Natural killer cell (primary cell): ENCODE results near the gene CALCOCO2. TPM values are rescaled to one million over a fixed set of nuclear protein-coding genes. Genes with fewer than 3 reads are reported as not detected.
A peak's percentile ranks its signal among the peaks of the same experiment; 100 is the strongest.
"Not testable (repeated sequence)": the region's sequence is repeated elsewhere in the genome, so short reads cannot be mapped to it uniquely, and the experiment has no call there.

Source experiments
- ATAC-seq, 3 donors: fragments of 150-1000 bp in 2 of 3; fragments of 200-7000 bp in 1 of 3; cut with Tn5 transposase; 1 replicate in 1 of 3; 2 replicates in 2 of 3; pipeline ENCODE4 v1.10.0; 2021; ENCODE audit warnings: mild to moderate bottlenecking in 2 of 3, moderate library complexity in 2 of 3
- DNase-seq, 2 donors: peaks; one replicate each; pipeline versions ENCODE4 v3.0.0 to v3.0.0-alpha.2; 2013 to 2021; ENCODE audit warnings: mixed read lengths in 1 of 2
- H3K27ac ChIP-seq: one replicate; pipeline ENCODE4 v1.5.1; 2013; ENCODE audit warnings: mild to moderate bottlenecking, low read length
- H3K27me3 ChIP-seq: one replicate; pipeline ENCODE4 v1.6.1; 2013; ENCODE audit warnings: low read length; ENCODE audit not compliant: control insufficient read depth, insufficient read depth
- H3K36me3 ChIP-seq: one replicate; pipeline ENCODE4 v1.6.1; 2013; ENCODE audit warnings: low read length; ENCODE audit not compliant: control insufficient read depth, insufficient read depth
- H3K4me1 ChIP-seq: one replicate; pipeline ENCODE4 v1.6.1; 2013; ENCODE audit warnings: low read length; ENCODE audit not compliant: control insufficient read depth, insufficient read depth
- H3K4me3 ChIP-seq: one replicate; pipeline ENCODE4 v1.5.1; 2013; ENCODE audit warnings: low read length
- H3K9me3 ChIP-seq: one replicate; pipeline ENCODE4 v1.6.1; 2013; ENCODE audit warnings: low read length; ENCODE audit not compliant: control insufficient read depth, insufficient read depth
- H3K27ac Mint-ChIP-seq, 2 donors: one replicate each; pipeline ENCODE4 v1.8.0; 2022; ENCODE audit warnings: mild to moderate bottlenecking in 2 of 2, mixed read lengths in 2 of 2, moderate library complexity in 1 of 2
- H3K27me3 Mint-ChIP-seq, 2 donors: one replicate each; pipeline ENCODE4 v1.8.0; 2022; ENCODE audit warnings: low read depth in 2 of 2, mixed read lengths in 2 of 2
- H3K36me3 Mint-ChIP-seq: one replicate; pipeline ENCODE4 v1.8.0; 2022; ENCODE audit warnings: mixed read lengths
- H3K4me1 Mint-ChIP-seq, 2 donors: one replicate each; pipeline ENCODE4 v1.8.0; 2022; ENCODE audit warnings: mixed read lengths in 2 of 2
- H3K4me3 Mint-ChIP-seq: one replicate; pipeline ENCODE4 v1.8.0; 2022; ENCODE audit warnings: mild to moderate bottlenecking, moderate library complexity, mixed read lengths
- H3K9me3 Mint-ChIP-seq, 2 donors: one replicate each; pipeline ENCODE4 v1.8.0; 2022; ENCODE audit warnings: mixed read lengths in 2 of 2
- CTCF ChIP-seq: fragments of 200-600 bp; IDR thresholded peaks from one replicate; pipeline ENCODE4 v1.8.0; 2022; ENCODE audit warnings: antibody characterized with exemption
- WGBS: methylation state at CpG from one replicate; pipeline ENCODE4 v1.1.7; 2013; ENCODE audit warnings: missing lambda C conversion rate; ENCODE audit not compliant: insufficient coverage; 5-methylcytosine and 5-hydroxymethylcytosine counted together
- intact Hi-C: fragments of 100-400 bp; cut with micrococcal nuclease; formaldehyde crosslinking; loops from one replicate; pipeline ENCODE4 v1.14.2; 2022
- total RNA-seq, 4 donors: library from RNA; stranded (reverse); fragments of 120-200 nt in 1 of 4; gene quantifications; one replicate each; pipeline versions ENCODE4 v1.2.3 to v1.2.4, GENCODE V29; 2013 to 2022

CALCOCO2 gene
- total RNA-seq, 3 donors from 2014 or later (not counting 1 experiment from before 2014, with no cell fraction given), result 175 to 188 (median 179) TPM

DNA sequence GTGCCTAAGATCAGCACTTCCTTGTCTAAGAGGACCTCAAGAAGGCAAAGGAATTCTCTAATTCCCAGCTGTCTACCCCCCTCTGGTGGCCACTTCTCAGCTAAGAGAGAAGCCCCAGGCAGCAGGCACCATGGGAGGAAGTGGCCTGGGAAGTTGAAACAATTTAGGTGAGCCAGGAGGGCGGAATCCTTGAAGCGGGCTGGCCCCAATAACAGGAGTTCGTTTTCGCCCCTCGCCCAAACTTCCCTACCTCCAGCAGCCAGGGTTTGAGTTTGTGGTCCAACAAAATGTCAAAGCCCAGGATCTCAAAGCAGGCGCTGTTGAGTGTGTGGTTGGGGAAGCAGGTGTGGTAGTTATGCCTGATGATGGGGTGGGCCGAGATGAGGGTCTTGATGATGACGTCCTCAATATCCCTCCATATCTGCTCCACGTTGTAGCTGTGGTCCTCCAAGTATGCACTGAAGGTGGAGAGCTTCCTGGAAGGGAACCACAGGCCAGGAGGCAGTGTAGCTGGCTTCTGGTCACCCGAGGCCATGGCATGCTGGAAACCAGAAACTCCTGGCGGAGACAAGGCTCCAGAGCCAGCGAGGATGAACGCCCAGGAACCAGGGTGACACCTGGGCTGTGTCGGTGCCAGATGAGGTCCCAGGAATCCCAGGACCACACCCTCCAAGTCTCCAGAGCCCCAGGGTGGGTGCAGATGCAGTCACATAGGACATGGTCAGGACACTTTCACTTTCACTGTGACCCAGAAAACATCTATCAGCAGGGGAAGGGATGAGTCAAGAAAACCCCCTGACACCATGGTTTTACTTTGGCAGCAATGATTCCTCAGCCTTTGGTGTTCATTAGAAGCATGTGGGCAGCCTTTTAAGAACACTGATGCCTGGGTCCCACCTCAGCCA, 39.5 kb upstream of the CALCOCO2 start:
- H3K4me1 Mint-ChIP-seq, result peaks cover 5 to 6% of the 10 kb centered on the region in 2 donors
- no peaks in the 10 kb centered on the region for H3K36me3 Mint-ChIP-seq
- ATAC-seq, result peak; percentile 34 to 69 (median 61)
- no peaks in the 10 kb centered on the region for H3K27me3 ChIP-seq
- no peaks in the 10 kb centered on the region for H3K9me3 Mint-ChIP-seq
- WGBS, result 59% methylated on average over 9 of the region's 14 CpGs
- H3K36me3 ChIP-seq, result no peaks in the 10 kb centered on the region
- H3K27ac ChIP-seq, result no peak overlapping the region
- H3K27ac Mint-ChIP-seq, result no peak overlapping the region
- peaks cover 34 to 49% of the 10 kb centered on the region in 2 donors for H3K27me3 Mint-ChIP-seq
- no peaks in the 10 kb centered on the region for H3K9me3 ChIP-seq
- no peak overlapping the region for H3K4me3 ChIP-seq
- peak; percentile 23 for TF ChIP-seq CTCF
- H3K4me3 Mint-ChIP-seq, result no peak overlapping the region
- DNase-seq, result peak in 1 of 2 donors; percentile 53
- peaks cover 7% of the 10 kb centered on the region for H3K4me1 ChIP-seq
- intact Hi-C loops, result loop anchor here (5.0 kb wide), 1 partner anchor 114 kb away; no protein-coding TSS in a partner anchor

GRCh38 chr17:48792033-48792798, 38.6 kb upstream of the CALCOCO2 start:
- ATAC-seq (no peak), DNase-seq (no peak)
- Histone ChIP-seq H3K9me3 (no peaks in the 10 kb centered on the region), H3K4me1 (peaks cover 7% of the 10 kb centered on the region), H3K36me3 (no peaks in the 10 kb centered on the region), H3K4me3 (no peak overlapping the region), H3K27ac (no peak overlapping the region), H3K27me3 (no peaks in the 10 kb centered on the region)
- no peaks in the 10 kb centered on the region for H3K36me3 Mint-ChIP-seq
- peaks cover 33 to 47% of the 10 kb centered on the region in 2 donors for H3K27me3 Mint-ChIP-seq
- peaks cover 5 to 6% of the 10 kb centered on the region in 2 donors for H3K4me1 Mint-ChIP-seq
- no peak for TF ChIP-seq CTCF
- no peak overlapping the region for H3K27ac Mint-ChIP-seq
- H3K4me3 Mint-ChIP-seq, result no peak overlapping the region
- no peaks in the 10 kb centered on the region for H3K9me3 Mint-ChIP-seq
- WGBS, result 59% methylated on average over 3 of the region's 3 CpGs
- intact Hi-C loops, result loop anchor here (5.0 kb wide), 1 partner anchor 115 kb away; no protein-coding TSS in a partner anchor

DNA sequence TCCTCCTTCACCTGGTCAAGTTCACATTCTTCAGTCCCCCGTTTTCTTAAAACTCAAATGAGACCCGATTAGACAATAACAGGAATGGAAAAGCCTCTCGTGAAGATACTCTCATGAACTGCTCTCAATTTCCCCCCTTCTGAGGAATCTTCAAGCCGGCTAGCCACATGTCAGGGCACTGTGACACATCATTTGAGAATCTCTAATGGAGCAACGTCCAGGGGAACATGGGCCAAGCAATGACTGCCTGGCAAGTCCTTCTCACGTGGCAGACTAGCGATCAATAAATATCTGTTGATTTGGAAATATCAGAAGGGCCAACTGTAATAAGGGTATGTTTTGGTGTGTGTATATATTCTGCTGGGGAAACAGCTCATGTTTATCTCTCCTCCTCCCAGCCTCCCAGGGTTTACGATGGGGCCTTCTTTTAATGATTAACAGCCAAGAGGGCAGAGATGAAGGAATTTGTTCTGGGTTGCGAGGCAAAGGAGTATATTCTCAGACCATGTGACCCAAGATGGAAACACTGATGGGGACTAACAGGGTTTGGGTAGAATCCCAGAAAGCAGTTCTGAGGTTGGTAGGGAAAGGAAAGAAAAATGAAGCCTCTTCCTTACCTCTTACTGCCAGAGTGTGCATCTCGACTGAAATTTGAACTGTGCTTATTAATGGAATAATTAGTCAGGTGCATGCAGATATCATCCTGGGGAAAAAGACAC, 35.2 kb upstream of the CALCOCO2 start:
- intact Hi-C loops, result no loop called here
- Histone ChIP-seq H3K36me3 (no peaks in the 10 kb centered on the region), H3K27me3 (no peaks in the 10 kb centered on the region)

DNA sequence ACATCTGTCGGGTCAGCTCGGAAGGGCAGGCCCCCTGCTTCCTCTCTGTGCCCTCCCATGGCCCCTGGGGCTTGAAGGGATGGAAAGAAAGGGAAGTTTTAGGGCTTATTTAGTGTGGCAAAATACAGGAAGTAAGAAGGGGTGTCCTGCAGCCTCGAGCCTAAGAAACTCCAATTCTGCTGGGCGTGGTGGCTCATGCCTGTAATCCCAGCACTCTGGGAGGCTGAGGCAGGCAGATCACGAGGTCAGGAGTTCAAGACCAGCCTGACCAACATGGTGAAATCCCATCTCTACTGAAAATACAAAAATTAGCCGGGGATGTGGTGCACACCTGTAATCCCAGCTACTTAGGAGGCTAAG, 34.7 kb upstream of the CALCOCO2 start:
- H3K36me3 Mint-ChIP-seq, H3K4me1 ChIP-seq, H3K27ac ChIP-seq, H3K4me3 ChIP-seq, H3K27ac Mint-ChIP-seq, H3K4me1 Mint-ChIP-seq, H3K9me3 ChIP-seq, H3K4me3 Mint-ChIP-seq, H3K9me3 Mint-ChIP-seq, ATAC-seq, DNase-seq, H3K36me3 ChIP-seq, H3K27me3 ChIP-seq, intact Hi-C loops: not testable (repeated sequence)
- peaks cover 28 to 43% of the 10 kb centered on the region in 2 donors for H3K27me3 Mint-ChIP-seq
- WGBS, result 22% methylated on average over 6 of the region's 6 CpGs

More for the DNA sequence above, 35.2 kb upstream of the CALCOCO2 start:
- Mint-ChIP-seq H3K9me3 (no peaks in the 10 kb centered on the region), H3K27me3 (peaks cover 27 to 42% of the 10 kb centered on the region in 2 donors), H3K4me3 (no peak overlapping the region), H3K4me1 (peaks cover 5 to 6% of the 10 kb centered on the region in 2 donors), H3K27ac (no peak overlapping the region), H3K36me3 (no peaks in the 10 kb centered on the region)
- Histone ChIP-seq H3K27ac (no peak overlapping the region), H3K9me3 (no peaks in the 10 kb centered on the region), H3K4me1 (peaks cover 7% of the 10 kb centered on the region), H3K4me3 (no peak overlapping the region)
- DNase-seq, result no peak
- WGBS, result 83% methylated on average over 10 of the region's 10 CpGs
- TF ChIP-seq CTCF, result no peak
- no peak for ATAC-seq
